DND-41 (cell line): ENCODE results near the gene VLDLR.

ENCODE experiments used
- ATAC-seq: fragments of 200-7000 bp; cut with Tn5 transposase; 3 replicates; pipeline ENCODE4 v1.9.1; 2021; ENCODE audit warnings: low read depth; ENCODE audit not compliant: insufficient read depth
- DNase-seq: peaks from one replicate; pipeline ENCODE4 v3.0.0-alpha.2; 2020
- H2AFZ ChIP-seq: 2 replicates; pipeline ENCODE4 v1.6.0; 2012; ENCODE audit warnings: low read depth, low read length
- H3K27ac ChIP-seq: 2 replicates; pipeline ENCODE4 v1.5.1; 2012; ENCODE audit warnings: low read length, inconsistent platforms
- H3K27me3 ChIP-seq: fragments of 200-600 bp; sonication (generic); 2 replicates; pipeline ENCODE4 v1.6.0; 2012; ENCODE audit warnings: low read length, mild to moderate bottlenecking, inconsistent platforms; ENCODE audit not compliant: insufficient read depth, poor library complexity
- H3K36me3 ChIP-seq: 2 replicates; pipeline ENCODE4 v1.5.1; 2012; ENCODE audit warnings: low read length, inconsistent platforms; ENCODE audit not compliant: insufficient read depth
- H3K4me1 ChIP-seq: 2 replicates; pipeline ENCODE4 v1.5.1; 2012; ENCODE audit warnings: mild to moderate bottlenecking, low read length; ENCODE audit not compliant: insufficient read depth
- H3K4me2 ChIP-seq: 2 replicates; pipeline ENCODE4 v1.6.0; 2012; ENCODE audit warnings: mild to moderate bottlenecking, moderate library complexity, low read length, inconsistent platforms; ENCODE audit not compliant: insufficient read depth
- H3K4me3 ChIP-seq, 2 experiments: fragments of 200-600 bp in 1 of 2; shearing (Covaris generic) in 1 of 2; 2 replicates each; pipeline ENCODE4 v1.5.1; 2012 to 2016; ENCODE audit warnings: inconsistent platforms in 2 of 2, low read length in 2 of 2, mild to moderate bottlenecking in 2 of 2, low read depth in 1 of 2, moderate library complexity in 1 of 2
- H3K79me2 ChIP-seq: 2 replicates; pipeline ENCODE4 v1.6.0; 2012; ENCODE audit warnings: low read length, inconsistent platforms; ENCODE audit not compliant: insufficient read depth
- H3K9ac ChIP-seq: 2 replicates; pipeline ENCODE4 v1.6.0; 2012; ENCODE audit warnings: low read depth, mild to moderate bottlenecking, inconsistent platforms, low read length, moderate library complexity
- H3K9me3 ChIP-seq: 2 replicates; pipeline ENCODE4 v1.5.1; 2012; ENCODE audit warnings: low read length, moderate library complexity, mild to moderate bottlenecking, inconsistent platforms; ENCODE audit not compliant: insufficient read depth, severe bottlenecking
- H4K20me1 ChIP-seq: 2 replicates; pipeline ENCODE4 v1.6.0; 2012; ENCODE audit warnings: low read length; ENCODE audit not compliant: insufficient read depth
- EZH2 ChIP-seq: IDR thresholded peaks from 3 replicates; pipeline ENCODE4 v1.6.1; 2012; ENCODE audit warnings: borderline replicate concordance, low read depth, mild to moderate bottlenecking, moderate library complexity, low read length, inconsistent platforms; ENCODE audit not compliant: severe bottlenecking
- TF ChIP-seq, protein P1 (sequence below): IDR thresholded peaks from 2 replicates; pipeline ENCODE4 v1.5.1; 2012; ENCODE audit warnings: borderline replicate concordance, low read length, moderate library complexity, mild to moderate bottlenecking; ENCODE audit not compliant: poor library complexity, severe bottlenecking; ENCODE audit errors: extremely low read depth

The VLDLR gene

DNA sequence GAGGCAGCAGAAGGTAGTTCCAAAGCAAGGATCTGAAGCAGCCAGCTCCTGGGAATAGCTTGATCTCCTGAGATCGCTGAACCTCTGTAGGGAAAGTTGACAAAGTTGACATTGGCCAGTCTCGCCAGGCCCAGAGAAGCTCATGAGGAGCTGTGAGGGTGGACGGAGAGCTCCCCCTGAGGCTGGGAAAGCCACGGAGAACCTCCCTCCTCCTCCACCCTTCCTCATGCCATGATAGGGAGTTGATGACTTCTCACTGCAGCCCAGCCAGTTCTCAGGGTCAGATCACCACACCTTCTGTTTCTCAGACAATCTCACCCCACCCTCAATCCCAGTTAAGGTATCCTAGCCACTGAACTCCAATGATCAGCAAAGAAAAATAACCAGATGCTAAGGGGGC lies 65.3 kb downstream of the VLDLR start:
- Histone ChIP-seq H3K4me3 (no peak overlapping the region), H3K27ac (no peak overlapping the region), H3K27me3 (no peaks in the 10 kb centered on the region), H3K9ac (no peak overlapping the region), H3K79me2 (no peaks in the 10 kb centered on the region), H3K9me3 (no peaks in the 10 kb centered on the region), H3K36me3 (no peaks in the 10 kb centered on the region), H4K20me1 (no peaks in the 10 kb centered on the region), H3K4me2 (no peak overlapping the region), H2AFZ (no peak overlapping the region), H3K4me1 (no peaks in the 10 kb centered on the region)
- ATAC-seq: no peak
- no peak for TF ChIP-seq EZH2
- TF ChIP-seq, protein P1, sequence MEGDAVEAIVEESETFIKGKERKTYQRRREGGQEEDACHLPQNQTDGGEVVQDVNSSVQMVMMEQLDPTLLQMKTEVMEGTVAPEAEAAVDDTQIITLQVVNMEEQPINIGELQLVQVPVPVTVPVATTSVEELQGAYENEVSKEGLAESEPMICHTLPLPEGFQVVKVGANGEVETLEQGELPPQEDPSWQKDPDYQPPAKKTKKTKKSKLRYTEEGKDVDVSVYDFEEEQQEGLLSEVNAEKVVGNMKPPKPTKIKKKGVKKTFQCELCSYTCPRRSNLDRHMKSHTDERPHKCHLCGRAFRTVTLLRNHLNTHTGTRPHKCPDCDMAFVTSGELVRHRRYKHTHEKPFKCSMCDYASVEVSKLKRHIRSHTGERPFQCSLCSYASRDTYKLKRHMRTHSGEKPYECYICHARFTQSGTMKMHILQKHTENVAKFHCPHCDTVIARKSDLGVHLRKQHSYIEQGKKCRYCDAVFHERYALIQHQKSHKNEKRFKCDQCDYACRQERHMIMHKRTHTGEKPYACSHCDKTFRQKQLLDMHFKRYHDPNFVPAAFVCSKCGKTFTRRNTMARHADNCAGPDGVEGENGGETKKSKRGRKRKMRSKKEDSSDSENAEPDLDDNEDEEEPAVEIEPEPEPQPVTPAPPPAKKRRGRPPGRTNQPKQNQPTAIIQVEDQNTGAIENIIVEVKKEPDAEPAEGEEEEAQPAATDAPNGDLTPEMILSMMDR: no peak
- no peak for DNase-seq

DNA sequence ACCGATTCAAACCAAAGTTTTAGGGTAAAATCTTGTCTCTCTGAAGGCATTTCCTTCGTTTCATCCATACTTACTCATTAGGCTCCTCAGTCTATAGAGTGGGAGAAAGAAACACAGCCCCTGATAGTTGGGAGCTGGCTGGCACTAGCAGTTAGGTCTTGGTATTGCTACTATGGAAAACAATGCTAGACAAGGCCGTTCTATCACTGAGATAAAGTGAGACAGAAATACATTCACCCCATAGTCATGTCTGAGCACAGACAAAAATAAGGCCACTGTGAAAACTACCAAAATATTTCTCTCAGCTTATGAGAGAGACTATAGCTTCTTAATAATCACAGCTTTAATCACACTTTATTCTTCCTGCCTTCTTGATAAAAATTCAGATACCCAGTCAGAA lies 67.0 kb downstream of the VLDLR start:
- Histone ChIP-seq H3K36me3 (no peaks in the 10 kb centered on the region), H3K9ac (no peak overlapping the region), H3K27me3 (no peaks in the 10 kb centered on the region), H3K27ac (no peak overlapping the region), H3K9me3 (no peaks in the 10 kb centered on the region), H3K4me3 (no peak overlapping the region), H4K20me1 (no peaks in the 10 kb centered on the region), H3K4me2 (no peak overlapping the region), H3K4me1 (no peaks in the 10 kb centered on the region), H3K79me2 (no peaks in the 10 kb centered on the region), H2AFZ (no peak overlapping the region)
- DNase-seq: no peak
- TF ChIP-seq EZH2: no peak
- TF ChIP-seq, protein P1: no peak
- ATAC-seq: no peak

DNA sequence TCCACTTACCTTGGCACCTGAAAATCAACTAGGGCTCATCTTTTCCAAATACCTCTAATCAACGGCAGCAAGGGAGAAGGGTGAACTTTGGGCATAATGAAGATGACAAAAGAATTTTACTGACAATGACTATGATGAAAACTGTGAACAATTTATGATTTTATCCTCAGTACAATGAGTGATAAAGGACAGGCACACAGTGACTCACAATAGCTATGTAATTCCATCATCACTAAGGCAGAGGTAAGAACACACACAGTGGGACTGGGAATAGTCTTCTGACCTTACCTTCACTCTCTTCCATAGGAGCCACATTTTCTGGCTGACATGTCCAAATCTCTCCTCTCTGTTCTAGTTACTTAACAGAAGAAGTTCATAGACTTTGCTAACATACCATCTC lies 69.6 kb downstream of the VLDLR start:
- TF ChIP-seq EZH2: no peak
- TF ChIP-seq, protein P1: no peak
- H3K4me1 ChIP-seq: no peaks in the 10 kb centered on the region

DNA sequence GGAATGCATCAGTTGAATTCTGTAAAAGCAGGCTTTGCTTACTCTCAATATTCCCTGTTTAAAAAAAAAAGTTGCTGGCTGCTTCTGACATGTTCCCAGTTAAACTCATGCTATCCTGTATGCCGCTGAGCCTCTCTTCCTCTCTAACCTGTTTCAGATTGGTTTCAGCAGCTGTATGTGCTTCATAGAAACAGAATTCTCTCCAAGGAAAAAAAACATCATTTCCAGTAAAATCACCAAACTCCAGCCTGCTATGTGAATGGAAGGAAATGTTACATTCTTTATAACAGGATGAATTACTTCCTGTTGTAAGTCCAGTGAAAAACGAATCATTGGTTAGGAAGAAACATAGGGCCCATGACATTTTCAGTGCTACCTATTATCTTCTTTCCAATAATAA lies 70.0 kb downstream of the VLDLR start:
- no peak overlapping the region for H3K4me2 ChIP-seq
- no peaks in the 10 kb centered on the region for H3K4me1 ChIP-seq
- H3K79me2 ChIP-seq: no peaks in the 10 kb centered on the region
- DNase-seq (no peak), ATAC-seq (no peak)
- no peaks in the 10 kb centered on the region for H3K27me3 ChIP-seq
- no peak overlapping the region for H2AFZ ChIP-seq
- H3K36me3 ChIP-seq: no peaks in the 10 kb centered on the region
- no peaks in the 10 kb centered on the region for H4K20me1 ChIP-seq
- H3K4me3 ChIP-seq: no peak overlapping the region
- no peak overlapping the region for H3K9ac ChIP-seq
- no peak for TF ChIP-seq EZH2
- TF ChIP-seq, protein P1: no peak
- H3K9me3 ChIP-seq: no peaks in the 10 kb centered on the region
- no peak overlapping the region for H3K27ac ChIP-seq

More for the DNA sequence above, 69.6 kb downstream of the VLDLR start:
- Histone ChIP-seq H3K36me3 (no peaks in the 10 kb centered on the region), H3K9me3 (no peaks in the 10 kb centered on the region), H3K27me3 (no peaks in the 10 kb centered on the region), H4K20me1 (no peaks in the 10 kb centered on the region), H3K79me2 (no peaks in the 10 kb centered on the region), H3K4me2 (no peak overlapping the region), H3K4me3 (no peak overlapping the region), H2AFZ (no peak overlapping the region), H3K9ac (no peak overlapping the region), H3K27ac (no peak overlapping the region)
- DNase-seq (no peak), ATAC-seq (no peak)
